Esophagus squamous epithelium (tissue), 4 donors: ENCODE results near the gene TBC1D17.

Experiments used
- POLR2A ChIP-seq, 4 donors: fragments of 450-650 bp; IDR thresholded peaks; one replicate each; pipeline ENCODE4 v1.6.1; 2017; ENCODE audit warnings: antibody characterized with exemption in 4 of 4, mild to moderate bottlenecking in 4 of 4, moderate library complexity in 3 of 4
- TF ChIP-seq, protein P1 (sequence below), 6 experiments: fragments of 450-650 bp in 4 of 6; fragments of 200-600 bp in 2 of 6; sonication (generic) in 2 of 6; IDR thresholded peaks; one replicate each; pipeline ENCODE4 v1.5.1; 2016 to 2019; ENCODE audit warnings: antibody characterized with exemption in 6 of 6, mild to moderate bottlenecking in 4 of 6, moderate library complexity in 4 of 6

- TF ChIP-seq, protein P1, sequence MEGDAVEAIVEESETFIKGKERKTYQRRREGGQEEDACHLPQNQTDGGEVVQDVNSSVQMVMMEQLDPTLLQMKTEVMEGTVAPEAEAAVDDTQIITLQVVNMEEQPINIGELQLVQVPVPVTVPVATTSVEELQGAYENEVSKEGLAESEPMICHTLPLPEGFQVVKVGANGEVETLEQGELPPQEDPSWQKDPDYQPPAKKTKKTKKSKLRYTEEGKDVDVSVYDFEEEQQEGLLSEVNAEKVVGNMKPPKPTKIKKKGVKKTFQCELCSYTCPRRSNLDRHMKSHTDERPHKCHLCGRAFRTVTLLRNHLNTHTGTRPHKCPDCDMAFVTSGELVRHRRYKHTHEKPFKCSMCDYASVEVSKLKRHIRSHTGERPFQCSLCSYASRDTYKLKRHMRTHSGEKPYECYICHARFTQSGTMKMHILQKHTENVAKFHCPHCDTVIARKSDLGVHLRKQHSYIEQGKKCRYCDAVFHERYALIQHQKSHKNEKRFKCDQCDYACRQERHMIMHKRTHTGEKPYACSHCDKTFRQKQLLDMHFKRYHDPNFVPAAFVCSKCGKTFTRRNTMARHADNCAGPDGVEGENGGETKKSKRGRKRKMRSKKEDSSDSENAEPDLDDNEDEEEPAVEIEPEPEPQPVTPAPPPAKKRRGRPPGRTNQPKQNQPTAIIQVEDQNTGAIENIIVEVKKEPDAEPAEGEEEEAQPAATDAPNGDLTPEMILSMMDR (IDR thresholded peaks at IDR 0.05): no peak
- no peak for TF ChIP-seq POLR2A (IDR thresholded peaks at IDR 0.05)
Measured at GRCh38 chr19:49872245-49873128, 5.0 kb upstream of the TBC1D17 start.
